ENCODE results near the gene TREH.
A peak's percentile ranks its signal among the peaks of the same experiment; 100 is the strongest.
"Not testable (repeated sequence)": the region's sequence is repeated elsewhere in the genome, so short reads cannot be mapped to it uniquely, and the experiment has no call there.

Gene TREH

GRCh38 chr11:118690553-118691304, 11.3 kb upstream of the TREH start:
- no peak for TF ChIP-seq CTCF (IDR thresholded peaks at IDR 0.05; ENCODE audit: low read depth, low read length)
- no peak for DNase-seq (ENCODE audit: extremely low read depth, low read depth)

- peak; percentile 87 for DNase-seq (ENCODE audit: extremely low read depth, low read depth)
- peak; percentile 91 for TF ChIP-seq CTCF (IDR thresholded peaks at IDR 0.05; ENCODE audit: low read depth, low read length)
These were observed 10.6 kb upstream of the TREH start for GRCh38 chr11:118689852-118690552.

- TF ChIP-seq CTCF (IDR thresholded peaks at IDR 0.05; ENCODE audit: low read depth, low read length): no peak
- DNase-seq (ENCODE audit: extremely low read depth, low read depth): no peak
These were observed 10.0 kb upstream of the TREH start for GRCh38 chr11:118689503-118689851.

- DNase-seq (ENCODE audit: extremely low read depth, low read depth): no peak
- TF ChIP-seq CTCF (IDR thresholded peaks at IDR 0.05; ENCODE audit: low read depth, low read length): no peak
These were observed 9.5 kb upstream of the TREH start for GRCh38 chr11:118688851-118689502.

- DNase-seq (ENCODE audit: extremely low read depth, low read depth): not testable (repeated sequence)
These were observed 8.9 kb upstream of the TREH start for GRCh38 chr11:118688339-118688738.

GRCh38 chr11:118687906-118688305, 8.5 kb upstream of the TREH start:
- no peak for DNase-seq (ENCODE audit: extremely low read depth, low read depth)
- no peak for TF ChIP-seq CTCF (IDR thresholded peaks at IDR 0.05; ENCODE audit: low read depth, low read length)

- DNase-seq (ENCODE audit: extremely low read depth, low read depth): no peak
- no peak for TF ChIP-seq CTCF (IDR thresholded peaks at IDR 0.05; ENCODE audit: low read depth, low read length)
These were observed 4.7 kb upstream of the TREH start for GRCh38 chr11:118684187-118684586.

GRCh38 chr11:118682939-118683338, 3.5 kb upstream of the TREH start:
- DNase-seq (ENCODE audit: extremely low read depth, low read depth): not testable (repeated sequence)

Data from AG09319 (cell line).